Hematopoietic multipotent progenitor cell treated with erythropoietin and hydrocortisone succinate and interleukin-3 and kit ligand, for 8 days (in vitro differentiated cells): ENCODE data around the gene LRRC32.

Experiments used
- DNase-seq: peaks from one replicate; pipeline ENCODE4 v3.0.0-alpha.2; 2015

The LRRC32 gene

GRCh38 chr11:76662656-76663485 lies 7.7 kb downstream of the LRRC32 start:
- no peak for DNase-seq

GRCh38 chr11:76661834-76662434 lies 8.6 kb downstream of the LRRC32 start:
- no peak for DNase-seq

GRCh38 chr11:76661306-76661751 lies 9.2 kb downstream of the LRRC32 start:
- DNase-seq, result no peak

- DNase-seq, result no peak
Measured at GRCh38 chr11:76660533-76661305, 9.8 kb downstream of the LRRC32 start.

- no peak for DNase-seq
Measured at GRCh38 chr11:76659672-76660532, 10.6 kb downstream of the LRRC32 start.

GRCh38 chr11:76658651-76659650 lies 11.6 kb downstream of the LRRC32 start:
- no peak for DNase-seq

- no peak for DNase-seq
Measured at GRCh38 chr11:76658231-76658630, 12.3 kb downstream of the LRRC32 start.

- no peak for DNase-seq
Measured at GRCh38 chr11:76657187-76658170, 13.1 kb downstream of the LRRC32 start.

- no peak for DNase-seq
Measured at GRCh38 chr11:76656571-76657081, 13.9 kb downstream of the LRRC32 start.

GRCh38 chr11:76656050-76656531 lies 14.5 kb downstream of the LRRC32 start:
- no peak for DNase-seq

GRCh38 chr11:76655501-76656049 lies 15.0 kb downstream of the LRRC32 start:
- DNase-seq, result no peak

GRCh38 chr11:76654980-76655379 lies 15.6 kb downstream of the LRRC32 start:
- DNase-seq, result no peak

GRCh38 chr11:76654298-76654851 lies 16.2 kb downstream of the LRRC32 start:
- DNase-seq, result peak; percentile 46

GRCh38 chr11:76653674-76654284 lies 16.8 kb downstream of the LRRC32 start:
- DNase-seq, result no peak

GRCh38 chr11:76653012-76653673 lies 17.4 kb downstream of the LRRC32 start:
- no peak for DNase-seq

- no peak for DNase-seq
Measured at GRCh38 chr11:76649851-76650372, 20.6 kb downstream of the LRRC32 start.

- no peak for DNase-seq
Measured at GRCh38 chr11:76649011-76649410, 21.5 kb downstream of the LRRC32 start.

GRCh38 chr11:76648061-76648460 lies 22.5 kb downstream of the LRRC32 start:
- no peak for DNase-seq
